Thyroid gland (tissue), 4 donors: Measurements from ENCODE around the gene ZNF516. TPM values are rescaled to one million over a fixed set of nuclear protein-coding genes. Genes with fewer than 3 reads are reported as not detected.

Experiments used
- DNase-seq, 2 donors: peaks; one replicate each; pipeline ENCODE4 v3.0.0-alpha.2; 2019
- H3K27ac ChIP-seq, 3 donors: fragments of 200-600 bp; sonication (generic); 1 replicate in 2 of 3; 2 replicates in 1 of 3; pipeline ENCODE4 v1.5.1; 2016 to 2019; ENCODE audit warnings: mild to moderate bottlenecking in 1 of 3, moderate library complexity in 1 of 3
- H3K27me3 ChIP-seq: fragments of 200-600 bp; sonication (generic); one replicate; pipeline ENCODE4 v1.5.1; 2019
- H3K36me3 ChIP-seq, 2 donors: fragments of 200-600 bp; sonication (generic); one replicate each; pipeline ENCODE4 v1.5.1; 2016 to 2019
- H3K4me1 ChIP-seq, 2 donors: fragments of 200-600 bp; sonication (generic); one replicate each; pipeline ENCODE4 v1.5.1; 2017 to 2019
- H3K4me3 ChIP-seq, 3 donors: fragments of 200-600 bp; sonication (generic); replicated peaks in 1 of 3; 1 replicate in 2 of 3; 2 replicates in 1 of 3; pipeline ENCODE4 v1.5.1; 2016; ENCODE audit warnings: mild to moderate bottlenecking in 1 of 3
- H3K9me3 ChIP-seq: fragments of 200-600 bp; sonication (generic); one replicate; pipeline ENCODE4 v1.5.1; 2017
- POLR2A ChIP-seq, 2 donors: fragments of 450-650 bp; IDR thresholded peaks; one replicate each; pipeline ENCODE4 v1.6.1; 2017; ENCODE audit warnings: antibody characterized with exemption in 2 of 2, mild to moderate bottlenecking in 2 of 2, moderate library complexity in 1 of 2
- WGBS, 2 donors: methylation state at CpG; one replicate each; pipeline ENCODE4 v1.1.5; 2017; 5-methylcytosine and 5-hydroxymethylcytosine counted together
- intact Hi-C: fragments of 100-400 bp; cut with DNase I; formaldehyde crosslinking; loops from one replicate; pipeline ENCODE4 v1.15.1; 2023
- total RNA-seq, 4 donors: library from RNA; depleted of rRNA; stranded (reverse); fragments of >200 nt; gene quantifications; one replicate each; pipeline ENCODE4 v1.2.3, GENCODE V29; 2016
- TF ChIP-seq, protein P1 (sequence below), 6 experiments: fragments of 200-600 bp in 3 of 6; fragments of 450-650 bp in 3 of 6; sonication (generic) in 3 of 6; IDR thresholded peaks; one replicate each; pipeline ENCODE4 v1.5.1; 2016 to 2019; ENCODE audit warnings: antibody characterized with exemption in 6 of 6, mild to moderate bottlenecking in 2 of 6, inconsistent platforms in 1 of 6, moderate library complexity in 1 of 6

Gene ZNF516
- total RNA-seq, 4 donors from 2014 or later, result 25.4 to 44.8 (median 28.6) TPM

GRCh38 chr18:76428396-76429261 lies 66.4 kb downstream of the ZNF516 start:
- Histone ChIP-seq H3K4me3 (no peak overlapping the region), H3K27me3 (no peaks in the 10 kb centered on the region), H3K36me3 (no peaks in the 10 kb centered on the region), H3K4me1 (peaks cover 38 to 44% of the 10 kb centered on the region in 2 donors), H3K9me3 (no peaks in the 10 kb centered on the region), H3K27ac (peak overlapping the region in 2 of 3 donors; percentile 58 to 79)
- DNase-seq, result no peak
- WGBS, 2 donors, result 85 to 89% methylated on average over 12 to 15 of the region's 15 CpGs
- TF ChIP-seq, protein P1, sequence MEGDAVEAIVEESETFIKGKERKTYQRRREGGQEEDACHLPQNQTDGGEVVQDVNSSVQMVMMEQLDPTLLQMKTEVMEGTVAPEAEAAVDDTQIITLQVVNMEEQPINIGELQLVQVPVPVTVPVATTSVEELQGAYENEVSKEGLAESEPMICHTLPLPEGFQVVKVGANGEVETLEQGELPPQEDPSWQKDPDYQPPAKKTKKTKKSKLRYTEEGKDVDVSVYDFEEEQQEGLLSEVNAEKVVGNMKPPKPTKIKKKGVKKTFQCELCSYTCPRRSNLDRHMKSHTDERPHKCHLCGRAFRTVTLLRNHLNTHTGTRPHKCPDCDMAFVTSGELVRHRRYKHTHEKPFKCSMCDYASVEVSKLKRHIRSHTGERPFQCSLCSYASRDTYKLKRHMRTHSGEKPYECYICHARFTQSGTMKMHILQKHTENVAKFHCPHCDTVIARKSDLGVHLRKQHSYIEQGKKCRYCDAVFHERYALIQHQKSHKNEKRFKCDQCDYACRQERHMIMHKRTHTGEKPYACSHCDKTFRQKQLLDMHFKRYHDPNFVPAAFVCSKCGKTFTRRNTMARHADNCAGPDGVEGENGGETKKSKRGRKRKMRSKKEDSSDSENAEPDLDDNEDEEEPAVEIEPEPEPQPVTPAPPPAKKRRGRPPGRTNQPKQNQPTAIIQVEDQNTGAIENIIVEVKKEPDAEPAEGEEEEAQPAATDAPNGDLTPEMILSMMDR (IDR thresholded peaks at IDR 0.05), result no peak
- no peak for TF ChIP-seq POLR2A (IDR thresholded peaks at IDR 0.05)
- intact Hi-C loops, result no loop called here

DNA sequence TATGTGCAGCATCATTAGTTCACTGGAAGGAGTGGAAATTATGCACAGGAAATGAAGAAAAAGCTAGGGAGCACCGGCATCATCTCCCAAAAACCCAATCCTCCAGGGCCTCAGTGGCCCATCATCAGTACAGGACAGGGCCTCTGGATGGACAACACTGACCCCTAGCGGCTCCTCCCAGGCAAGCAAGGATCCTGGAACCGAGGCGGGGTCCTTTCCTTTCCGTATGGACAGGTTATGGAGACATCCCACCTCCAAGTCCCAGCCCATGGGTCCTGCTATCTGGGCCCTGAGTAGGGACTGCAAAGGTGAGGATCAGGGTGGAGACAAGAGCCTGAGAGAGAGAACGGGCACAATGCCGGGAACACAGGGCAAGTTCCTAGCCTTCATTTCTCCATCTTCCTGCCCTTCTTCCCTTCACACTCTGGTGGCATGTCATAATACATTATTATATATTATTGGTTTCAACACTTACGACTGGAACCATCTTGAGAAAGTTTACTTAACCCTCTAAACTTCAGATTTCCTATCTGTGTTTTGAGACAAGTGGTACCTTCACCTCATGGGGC lies 68.2 kb downstream of the ZNF516 start:
- TF ChIP-seq, protein P1 (IDR thresholded peaks at IDR 0.05), result peak; percentile 53 to 89 (median 78)
- no peak for TF ChIP-seq POLR2A (IDR thresholded peaks at IDR 0.05)
- Histone ChIP-seq H3K27ac (no peak overlapping the region), H3K9me3 (no peaks in the 10 kb centered on the region), H3K27me3 (no peaks in the 10 kb centered on the region), H3K4me3 (no peak overlapping the region), H3K4me1 (peaks cover 37 to 43% of the 10 kb centered on the region in 2 donors), H3K36me3 (no peaks in the 10 kb centered on the region)
- 38 to 43% methylated on average over 8 of the region's 8 CpGs for WGBS, 2 donors
- intact Hi-C loops, result no loop called here
- DNase-seq, result peak; percentile 66 to 70

- no peak for DNase-seq
- Histone ChIP-seq H3K9me3 (no peaks in the 10 kb centered on the region), H3K36me3 (no peaks in the 10 kb centered on the region), H3K27ac (peak overlapping the region in 1 of 3 donors; percentile 54), H3K27me3 (no peaks in the 10 kb centered on the region), H3K4me3 (no peak overlapping the region), H3K4me1 (peaks cover 45 to 46% of the 10 kb centered on the region in 2 donors)
- WGBS, 2 donors, result 62 to 73% methylated on average over 22 of the region's 22 CpGs
- TF ChIP-seq POLR2A (IDR thresholded peaks at IDR 0.05), result no peak
- TF ChIP-seq, protein P1 (IDR thresholded peaks at IDR 0.05), result no peak
- intact Hi-C loops, result no loop called here
Observed at GRCh38 chr18:76425146-76426131, 69.6 kb downstream of the ZNF516 start.

DNA sequence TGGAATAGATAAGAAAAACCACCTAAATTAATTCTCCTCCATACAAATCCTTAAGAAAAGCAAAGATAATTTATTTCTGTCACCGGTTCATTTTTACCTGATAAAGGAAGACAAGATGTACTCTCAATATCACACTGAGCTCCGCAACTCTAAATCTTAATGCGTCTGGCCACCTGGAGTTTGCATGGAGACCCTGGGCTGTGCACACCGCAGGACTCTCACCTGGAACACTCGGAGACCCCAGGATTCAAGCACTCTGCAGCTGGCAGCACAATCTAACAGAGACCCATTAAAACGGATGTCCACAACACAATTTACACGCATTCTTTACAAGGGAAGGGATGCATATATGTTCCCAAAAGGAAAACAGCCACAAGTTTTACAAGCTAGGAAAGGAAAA lies 72.2 kb downstream of the ZNF516 start:
- intact Hi-C loops, result no loop called here
- Histone ChIP-seq H3K4me3 (no peak overlapping the region), H3K36me3 (no peaks in the 10 kb centered on the region), H3K9me3 (no peaks in the 10 kb centered on the region), H3K27me3 (no peaks in the 10 kb centered on the region), H3K4me1 (peaks cover 32 to 34% of the 10 kb centered on the region in 2 donors), H3K27ac (peak overlapping the region in 2 of 3 donors; percentile 87 to 91)
- WGBS, 2 donors, result 89 to 94% methylated on average over 7 of the region's 7 CpGs
- TF ChIP-seq, protein P1 (IDR thresholded peaks at IDR 0.05), result no peak
- no peak for TF ChIP-seq POLR2A (IDR thresholded peaks at IDR 0.05)
- DNase-seq, result no peak
